ENCODE results near the gene NDUFS3.
"Not testable (repeated sequence)": the region's sequence is repeated elsewhere in the genome, so short reads cannot be mapped to it uniquely, and the experiment has no call there.

NDUFS3 gene

GRCh38 chr11:47578524-47579494, at the start of gene NDUFS3, which contains the start of gene KBTBD4:
TSS of gene NDUFS3 (plus strand) at chr11:47579074. CDS start at chr11:47579092, 18 bp downstream.
TSS of gene KBTBD4 (minus strand) at chr11:47578970. CDS start at chr11:47578951, 19 bp downstream.
- DNase-seq (ENCODE audit: insufficient read length, low spot score), result peak; percentile 87
- peak; percentile 63 for FAIRE-seq

GRCh38 chr11:47529951-47530350, 48.9 kb upstream of the NDUFS3 start:
- no peak for DNase-seq (ENCODE audit: insufficient read length, low spot score)
- FAIRE-seq, result no peak

- DNase-seq (ENCODE audit: insufficient read length, low spot score); FAIRE-seq: not testable (repeated sequence)
These were observed 48.2 kb upstream of the NDUFS3 start for GRCh38 chr11:47530721-47531120.

- FAIRE-seq (no peak), DNase-seq (ENCODE audit: insufficient read length, low spot score) (no peak)
These were observed 47.2 kb upstream of the NDUFS3 start for GRCh38 chr11:47531666-47532065.

- DNase-seq (ENCODE audit: insufficient read length, low spot score) (no peak), FAIRE-seq (no peak)
These were observed 46.2 kb upstream of the NDUFS3 start for GRCh38 chr11:47532597-47533213.

GRCh38 chr11:47533690-47534151, 45.2 kb upstream of the NDUFS3 start:
- DNase-seq (ENCODE audit: insufficient read length, low spot score), result no peak
- no peak for FAIRE-seq

GRCh38 chr11:47534704-47535251, 44.1 kb upstream of the NDUFS3 start:
- FAIRE-seq, result no peak
- no peak for DNase-seq (ENCODE audit: insufficient read length, low spot score)

GRCh38 chr11:47536915-47537314, 42.0 kb upstream of the NDUFS3 start:
- DNase-seq (ENCODE audit: insufficient read length, low spot score) (no peak), FAIRE-seq (no peak)

- no peak for FAIRE-seq
- no peak for DNase-seq (ENCODE audit: insufficient read length, low spot score)
These were observed 39.9 kb upstream of the NDUFS3 start for GRCh38 chr11:47538741-47539565.

- FAIRE-seq (no peak), DNase-seq (ENCODE audit: insufficient read length, low spot score) (no peak)
These were observed 39.2 kb upstream of the NDUFS3 start for GRCh38 chr11:47539681-47540039.

GRCh38 chr11:47541070-47541469, 37.8 kb upstream of the NDUFS3 start:
- FAIRE-seq, result no peak
- DNase-seq (ENCODE audit: insufficient read length, low spot score), result no peak

- FAIRE-seq, result no peak
- DNase-seq (ENCODE audit: insufficient read length, low spot score), result no peak
These were observed 33.6 kb upstream of the NDUFS3 start for GRCh38 chr11:47545298-47545697.

- FAIRE-seq; DNase-seq (ENCODE audit: insufficient read length, low spot score): not testable (repeated sequence)
These were observed 32.6 kb upstream of the NDUFS3 start for GRCh38 chr11:47546274-47546673.

- FAIRE-seq, result no peak
- DNase-seq (ENCODE audit: insufficient read length, low spot score), result no peak
These were observed 28.4 kb upstream of the NDUFS3 start for GRCh38 chr11:47550288-47551047.

GRCh38 chr11:47551086-47551485, 27.8 kb upstream of the NDUFS3 start:
- no peak for DNase-seq (ENCODE audit: insufficient read length, low spot score)
- FAIRE-seq, result peak; percentile 93

GRCh38 chr11:47552056-47552565, 26.8 kb upstream of the NDUFS3 start:
- FAIRE-seq, result peak; percentile 75
- DNase-seq (ENCODE audit: insufficient read length, low spot score), result no peak

- peak; percentile 78 for FAIRE-seq
- peak; percentile 84 for DNase-seq (ENCODE audit: insufficient read length, low spot score)
These were observed 26.1 kb upstream of the NDUFS3 start, which contains the start of gene CELF1 for GRCh38 chr11:47552566-47553405. TSS of gene CELF1 (minus strand) at chr11:47553132. CDS start at chr11:47499523, 53,609 bp downstream.

GRCh38 chr11:47553406-47553743, 25.5 kb upstream of the NDUFS3 start:
- FAIRE-seq (no peak), DNase-seq (ENCODE audit: insufficient read length, low spot score) (no peak)

- FAIRE-seq; DNase-seq (ENCODE audit: insufficient read length, low spot score): not testable (repeated sequence)
These were observed 21.9 kb upstream of the NDUFS3 start for GRCh38 chr11:47557004-47557403.
